A673 (cell line): ENCODE data around the gene RPS18. TPM values are rescaled to one million over a fixed set of nuclear protein-coding genes. Genes with fewer than 3 reads are reported as not detected.

Experiments used
- BruUV-seq: library from RNA; stranded (reverse); fragments of 400-500 nt; replicated peaks from 2 replicates; lab custom pipeline; 2021; lab: Mats Ljungman, UMichigan
- CTCF ChIA-PET: fragments of 300-600 bp; sonication (Branson Sonifier 250); formaldehyde crosslinking; loops from one replicate; lab custom pipeline; 2022; ENCODE audit warnings: antibody characterized with exemption; lab: Charles Lee
- POLR2A ChIA-PET: fragments of 300-600 bp; sonication (Branson Sonifier 250); formaldehyde crosslinking; loops from one replicate; lab custom pipeline; 2022; ENCODE audit warnings: antibody characterized with exemption; ENCODE audit not compliant: low non-redundant PET; lab: Charles Lee
- DNase-seq: peaks from one replicate; pipeline ENCODE4 v3.0.0-alpha.2; 2015; ENCODE audit warnings: low spot score
- H3K27ac ChIP-seq: fragments of 200-600 bp; sonication (generic); 2 replicates; pipeline ENCODE4 v1.5.1; 2016; ENCODE audit warnings: mixed run types, low read depth, mild to moderate bottlenecking, mixed read lengths, antibody characterized with exemption, low read length; ENCODE audit not compliant: poor library complexity, severe bottlenecking
- H3K27me3 ChIP-seq: fragments of 200-600 bp; sonication (generic); replicated peaks from 2 replicates; pipeline ENCODE4 v1.6.1; 2017; ENCODE audit warnings: mixed run types, low read depth, mild to moderate bottlenecking, mixed read lengths, antibody characterized with exemption, low read length; ENCODE audit not compliant: insufficient read depth, poor library complexity
- H3K36me3 ChIP-seq: fragments of 200-600 bp; sonication (generic); 2 replicates; pipeline ENCODE4 v1.6.1; 2016; ENCODE audit warnings: mixed run types, mild to moderate bottlenecking, mixed read lengths, antibody characterized with exemption, low read length; ENCODE audit not compliant: insufficient read depth, poor library complexity, severe bottlenecking
- H3K4me1 ChIP-seq: fragments of 200-600 bp; sonication (generic); 2 replicates; pipeline ENCODE4 v1.6.1; 2017; ENCODE audit warnings: mixed run types, mild to moderate bottlenecking, mixed read lengths, antibody characterized with exemption, low read length; ENCODE audit not compliant: insufficient read depth, poor library complexity, severe bottlenecking
- H3K4me3 ChIP-seq: fragments of 200-600 bp; sonication (generic); 2 replicates; pipeline ENCODE4 v1.5.1; 2016; ENCODE audit warnings: low read depth, mixed run types, mild to moderate bottlenecking, mixed read lengths, low read length; ENCODE audit not compliant: poor library complexity, severe bottlenecking
- H3K9me3 ChIP-seq: fragments of 200-600 bp; sonication (generic); 2 replicates; pipeline ENCODE4 v1.6.1; 2016; ENCODE audit warnings: mixed run types, low read depth, mild to moderate bottlenecking, mixed read lengths, antibody characterized with exemption, low read length; ENCODE audit not compliant: poor library complexity, severe bottlenecking
- EZH2 ChIP-seq: fragments of 200-600 bp; sonication (generic); IDR thresholded peaks from 2 replicates; pipeline ENCODE4 v1.6.1; 2017; ENCODE audit warnings: borderline replicate concordance, low read depth, mild to moderate bottlenecking, mixed read lengths, antibody characterized with exemption, low read length; ENCODE audit not compliant: poor library complexity, severe bottlenecking
- intact Hi-C: fragments of 100-400 bp; cut with micrococcal nuclease; formaldehyde crosslinking; loops from one replicate; pipeline ENCODE4 v1.10.0; 2022; ENCODE audit not compliant: unreplicated experiment
- total RNA-seq: library from RNA; stranded (reverse); gene quantifications from 2 replicates; pipeline ENCODE4 v1.2.3, GENCODE V29; 2021
- TF ChIP-seq, protein P1 (sequence below): fragments of 300-800, 200-600 bp; sonication (generic); conservative IDR thresholded peaks from 2 replicates; pipeline ENCODE4 v1.5.1; 2017; ENCODE audit warnings: low read depth, mild to moderate bottlenecking, antibody characterized with exemption, low read length, moderate library complexity, mixed read lengths

The RPS18 gene
- total RNA-seq, 1 experiment from 2014 or later = 1,781 TPM

DNA sequence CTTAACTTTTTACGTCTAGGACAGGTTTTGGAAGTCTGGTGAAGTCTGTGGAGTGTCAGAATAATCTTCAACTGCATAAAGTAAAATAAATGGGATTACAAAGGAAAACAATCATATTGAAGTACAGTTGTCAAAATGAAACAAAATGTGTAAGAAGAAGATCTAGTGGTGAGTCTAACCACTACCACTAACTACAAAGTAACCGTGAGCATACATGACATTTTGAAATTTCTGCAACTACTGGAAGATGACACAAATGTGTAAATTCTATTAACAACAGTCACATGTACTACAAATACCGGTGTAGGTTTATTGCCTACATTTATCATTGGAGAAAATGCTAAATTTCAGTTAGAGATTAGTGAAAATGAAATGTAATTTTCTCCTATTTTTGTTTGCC lies 29.9 kb upstream of the RPS18 start:
- Histone ChIP-seq H3K4me1 (no peaks in the 10 kb centered on the region), H3K36me3 (no peaks in the 10 kb centered on the region), H3K27me3 (no peaks in the 10 kb centered on the region), H3K4me3 (no peak overlapping the region), H3K27ac (no peak overlapping the region), H3K9me3 (no peaks in the 10 kb centered on the region)
- no peak for DNase-seq
- ChIA-PET POLR2A (no interaction called here), CTCF (interaction anchor here (0.7 kb wide), 1 partner anchor 233 kb away, joined by 3 read pairs; the partner anchor contains the start of gene HLA-DOA)
- BruUV-seq = no TSS peak
- no peak for TF ChIP-seq EZH2
- TF ChIP-seq, protein P1, sequence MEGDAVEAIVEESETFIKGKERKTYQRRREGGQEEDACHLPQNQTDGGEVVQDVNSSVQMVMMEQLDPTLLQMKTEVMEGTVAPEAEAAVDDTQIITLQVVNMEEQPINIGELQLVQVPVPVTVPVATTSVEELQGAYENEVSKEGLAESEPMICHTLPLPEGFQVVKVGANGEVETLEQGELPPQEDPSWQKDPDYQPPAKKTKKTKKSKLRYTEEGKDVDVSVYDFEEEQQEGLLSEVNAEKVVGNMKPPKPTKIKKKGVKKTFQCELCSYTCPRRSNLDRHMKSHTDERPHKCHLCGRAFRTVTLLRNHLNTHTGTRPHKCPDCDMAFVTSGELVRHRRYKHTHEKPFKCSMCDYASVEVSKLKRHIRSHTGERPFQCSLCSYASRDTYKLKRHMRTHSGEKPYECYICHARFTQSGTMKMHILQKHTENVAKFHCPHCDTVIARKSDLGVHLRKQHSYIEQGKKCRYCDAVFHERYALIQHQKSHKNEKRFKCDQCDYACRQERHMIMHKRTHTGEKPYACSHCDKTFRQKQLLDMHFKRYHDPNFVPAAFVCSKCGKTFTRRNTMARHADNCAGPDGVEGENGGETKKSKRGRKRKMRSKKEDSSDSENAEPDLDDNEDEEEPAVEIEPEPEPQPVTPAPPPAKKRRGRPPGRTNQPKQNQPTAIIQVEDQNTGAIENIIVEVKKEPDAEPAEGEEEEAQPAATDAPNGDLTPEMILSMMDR = no peak
- intact Hi-C loops = no loop called here

- Histone ChIP-seq H3K4me1 (peaks cover 4% of the 10 kb centered on the region), H3K4me3 (no peak overlapping the region), H3K27me3 (no peaks in the 10 kb centered on the region), H3K36me3 (no peaks in the 10 kb centered on the region), H3K9me3 (no peaks in the 10 kb centered on the region), H3K27ac (no peak overlapping the region)
- CTCF ChIA-PET = interaction anchor here (0.7 kb wide), 1 partner anchor 117 kb away, joined by 3 read pairs; no protein-coding TSS in a partner anchor
- TF ChIP-seq, protein P1 = no peak
- TF ChIP-seq EZH2 = no peak
- intact Hi-C loops = no loop called here
- POLR2A ChIA-PET = no interaction called here
- DNase-seq = no peak
- BruUV-seq = no TSS peak
These were observed 28.4 kb upstream of the RPS18 start for GRCh38 chr6:33243476-33243875.

DNA sequence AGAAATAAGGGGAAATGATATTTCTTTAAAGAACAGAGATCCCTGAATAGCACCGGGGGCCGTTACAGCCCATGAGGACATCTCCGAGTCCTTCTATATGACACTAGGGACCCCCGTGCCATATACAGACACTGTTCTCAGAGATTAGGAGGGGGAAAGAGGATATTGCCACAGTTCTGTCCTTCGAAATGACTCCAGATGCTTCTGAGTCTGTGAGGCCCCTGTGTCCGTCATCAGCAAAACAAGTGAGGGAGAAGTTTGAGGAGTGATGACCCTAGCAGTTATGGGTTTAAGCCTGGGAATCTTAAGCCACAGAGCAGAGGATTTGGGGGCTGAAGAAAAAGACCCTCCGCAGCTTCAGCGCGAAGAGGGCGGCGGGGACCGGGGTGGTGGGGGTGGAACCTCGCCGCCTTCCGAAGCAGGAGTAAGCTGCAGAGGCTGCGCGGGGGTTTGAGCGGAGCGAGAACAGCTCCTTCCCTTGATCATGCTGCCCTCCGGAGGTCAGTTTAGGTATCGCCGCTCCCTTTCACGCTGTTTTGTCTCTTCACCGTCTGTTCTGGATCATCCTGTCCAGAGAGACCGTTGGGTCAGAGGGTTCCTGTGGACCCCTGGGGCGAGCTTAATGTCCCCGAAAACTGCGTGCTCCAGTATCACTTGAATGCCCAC lies 23.8 kb upstream of the RPS18 start:
- TF ChIP-seq, protein P1 = peak; percentile 91
- TF ChIP-seq EZH2 = no peak
- Histone ChIP-seq H3K4me1 (peaks cover 16% of the 10 kb centered on the region), H3K4me3 (peak overlapping the region; percentile 59), H3K36me3 (peaks cover 3% of the 10 kb centered on the region), H3K27ac (peak overlapping the region; percentile 94), H3K9me3 (no peaks in the 10 kb centered on the region), H3K27me3 (no peaks in the 10 kb centered on the region)
- no TSS peak for BruUV-seq
- CTCF ChIA-PET = interaction anchor here (0.5 to 1.5 kb wide), 16 partner anchors 16 to 1057 kb away, joined by 3 to 8 read pairs (median 4); partner anchors contain the start of gene B3GALT4
- intact Hi-C loops = loop anchor here (1.0 to 2.0 kb wide), 4 partner anchors 39 to 234 kb away; partner anchors contain the start of genes RING1, RXRB and SLC39A7
- DNase-seq = peak; percentile 91
- POLR2A ChIA-PET = interaction anchor here (0.6 to 2.0 kb wide), 2 partner anchors 28 to 276 kb away, joined by 5 to 8 read pairs; no protein-coding TSS in a partner anchor
